B cell (primary cell): Measurements from ENCODE around the gene MS4A7.

Experiments
- CTCF ChIP-seq: fragments of 200-600 bp; IDR thresholded peaks from one replicate; pipeline ENCODE4 v1.8.0; 2022; ENCODE audit warnings: antibody characterized with exemption, mild to moderate bottlenecking
- EZH2 ChIP-seq: IDR thresholded peaks from 2 replicates; pipeline ENCODE4 v1.6.1; 2012; ENCODE audit warnings: borderline replicate concordance, low read depth, mild to moderate bottlenecking, moderate library complexity, low read length; ENCODE audit not compliant: insufficient read depth, poor library complexity, severe bottlenecking

- no peak for TF ChIP-seq CTCF
- TF ChIP-seq EZH2: no peak
Measured at GRCh38 chr11:60396382-60396781, 18.1 kb downstream of the MS4A7 start, which contains the start of gene MS4A14.
